Type B pancreatic cell (in vitro differentiated cells): ENCODE data around the gene KRT15. TPM values are rescaled to one million over a fixed set of nuclear protein-coding genes. Genes with fewer than 3 reads are reported as not detected.

Experiments
- DNase-seq: peaks from one replicate; pipeline ENCODE4 v3.0.0; 2021; ENCODE audit warnings: mixed read lengths; ENCODE audit not compliant: unreplicated experiment; ENCODE audit errors: extremely low spot score
- H3K27ac Mint-ChIP-seq: 2 replicates; pipeline ENCODE4 v1.8.0; 2021; ENCODE audit warnings: mild to moderate bottlenecking, mixed read lengths
- H3K27me3 Mint-ChIP-seq: 2 replicates; pipeline ENCODE4 v1.8.0; 2021; ENCODE audit warnings: mixed read lengths
- H3K36me3 Mint-ChIP-seq: 2 replicates; pipeline ENCODE4 v1.8.0; 2021; ENCODE audit warnings: mixed read lengths
- H3K4me1 Mint-ChIP-seq: one replicate; pipeline ENCODE4 v1.8.0; 2021; ENCODE audit warnings: mixed read lengths; ENCODE audit not compliant: unreplicated experiment
- H3K4me3 Mint-ChIP-seq: 2 replicates; pipeline ENCODE4 v1.8.0; 2021; ENCODE audit warnings: mild to moderate bottlenecking, mixed read lengths
- H3K9me3 Mint-ChIP-seq: 2 replicates; pipeline ENCODE4 v1.8.0; 2021; ENCODE audit warnings: mixed read lengths
- total RNA-seq: library from RNA; stranded (reverse); gene quantifications from 2 replicates; pipeline ENCODE4 v1.2.1, GENCODE V29; 2021; ENCODE audit warnings: low replicate concordance
- TF ChIP-seq, protein P1 (sequence below): fragments of 200-600 bp; sonication (generic); conservative IDR thresholded peaks from 2 replicates; pipeline ENCODE4 v1.5.0; 2021; ENCODE audit warnings: antibody characterized with exemption, mild to moderate bottlenecking

The KRT15 gene
- total RNA-seq, 1 donor from 2014 or later: 208 TPM

DNA sequence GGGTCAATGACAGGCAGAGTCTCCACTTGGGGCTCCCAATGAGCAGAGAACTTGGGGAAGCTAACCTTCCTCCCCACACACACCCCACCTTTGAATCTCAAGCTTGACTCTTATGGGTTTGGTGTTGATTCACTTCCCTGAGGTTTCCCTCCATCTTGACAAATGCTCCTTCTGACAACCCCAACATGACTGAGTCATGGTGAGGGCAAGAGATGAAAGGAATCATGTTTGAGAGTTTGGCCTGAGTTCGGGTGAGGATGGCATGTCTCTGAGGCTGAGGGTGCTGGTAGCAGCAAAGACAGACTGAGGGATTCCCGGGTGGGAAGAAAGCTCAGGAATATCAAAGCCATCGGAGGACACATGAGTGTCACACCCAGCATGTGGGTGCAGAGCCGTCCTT, 34.5 kb upstream of the KRT15 start:
- Mint-ChIP-seq H3K27ac (peak overlapping the region; percentile 54), H3K4me3 (no peak overlapping the region)

DNA sequence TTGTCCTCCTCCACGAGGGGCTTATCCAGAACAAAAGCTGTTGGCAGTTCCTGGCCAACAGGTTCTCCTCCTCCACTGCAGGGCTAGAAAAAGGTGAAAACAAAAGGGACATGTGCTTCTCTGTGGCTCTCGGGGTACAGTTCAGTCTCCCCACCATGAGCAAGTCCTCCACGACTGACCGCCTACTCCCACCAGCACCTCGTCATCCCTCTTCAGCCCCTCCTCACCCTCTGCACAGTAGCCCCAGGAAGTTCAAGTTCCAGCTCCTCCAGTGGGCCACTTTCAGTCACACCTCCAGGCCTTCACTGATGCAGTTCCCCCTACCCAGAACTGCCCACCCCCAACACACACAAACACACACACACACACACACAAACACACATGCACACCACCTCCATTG, 33.8 kb upstream of the KRT15 start:
- peaks cover 30% of the 10 kb centered on the region for H3K4me1 Mint-ChIP-seq
- TF ChIP-seq, protein P1, sequence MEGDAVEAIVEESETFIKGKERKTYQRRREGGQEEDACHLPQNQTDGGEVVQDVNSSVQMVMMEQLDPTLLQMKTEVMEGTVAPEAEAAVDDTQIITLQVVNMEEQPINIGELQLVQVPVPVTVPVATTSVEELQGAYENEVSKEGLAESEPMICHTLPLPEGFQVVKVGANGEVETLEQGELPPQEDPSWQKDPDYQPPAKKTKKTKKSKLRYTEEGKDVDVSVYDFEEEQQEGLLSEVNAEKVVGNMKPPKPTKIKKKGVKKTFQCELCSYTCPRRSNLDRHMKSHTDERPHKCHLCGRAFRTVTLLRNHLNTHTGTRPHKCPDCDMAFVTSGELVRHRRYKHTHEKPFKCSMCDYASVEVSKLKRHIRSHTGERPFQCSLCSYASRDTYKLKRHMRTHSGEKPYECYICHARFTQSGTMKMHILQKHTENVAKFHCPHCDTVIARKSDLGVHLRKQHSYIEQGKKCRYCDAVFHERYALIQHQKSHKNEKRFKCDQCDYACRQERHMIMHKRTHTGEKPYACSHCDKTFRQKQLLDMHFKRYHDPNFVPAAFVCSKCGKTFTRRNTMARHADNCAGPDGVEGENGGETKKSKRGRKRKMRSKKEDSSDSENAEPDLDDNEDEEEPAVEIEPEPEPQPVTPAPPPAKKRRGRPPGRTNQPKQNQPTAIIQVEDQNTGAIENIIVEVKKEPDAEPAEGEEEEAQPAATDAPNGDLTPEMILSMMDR: no peak
- H3K9me3 Mint-ChIP-seq: no peaks in the 10 kb centered on the region
- peaks cover 2% of the 10 kb centered on the region for H3K27me3 Mint-ChIP-seq
- peak overlapping the region; percentile 16 for H3K4me3 Mint-ChIP-seq
- DNase-seq: no peak
- H3K27ac Mint-ChIP-seq: peak overlapping the region; percentile 54
- H3K36me3 Mint-ChIP-seq: no peaks in the 10 kb centered on the region

More for the DNA sequence above, 34.5 kb upstream of the KRT15 start:
- Mint-ChIP-seq H3K4me1 (peaks cover 25% of the 10 kb centered on the region), H3K9me3 (no peaks in the 10 kb centered on the region), H3K27me3 (peaks cover 2% of the 10 kb centered on the region), H3K36me3 (no peaks in the 10 kb centered on the region)
- no peak for DNase-seq
- TF ChIP-seq, protein P1: no peak

DNA sequence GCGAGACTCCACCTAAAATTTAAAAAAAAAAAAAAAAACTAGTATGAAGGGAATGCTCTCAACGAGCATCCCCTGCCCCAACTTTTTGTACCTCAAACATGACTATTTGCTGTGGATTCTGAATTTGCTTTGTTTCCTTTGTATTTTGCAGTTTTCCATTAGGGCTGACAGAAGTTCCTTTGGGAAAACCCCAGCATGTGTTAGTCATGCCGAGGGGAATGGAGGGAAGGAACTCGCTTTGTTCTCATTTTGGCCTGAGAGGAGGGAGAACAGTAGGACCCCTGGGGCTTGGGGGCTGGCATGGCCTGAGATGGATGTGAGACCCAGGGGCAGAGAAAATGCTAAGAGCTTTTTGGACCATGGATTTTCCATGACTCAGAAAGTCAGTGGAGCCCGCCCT, 32.7 kb upstream of the KRT15 start:
- Mint-ChIP-seq H3K4me3 (no peak overlapping the region), H3K4me1 (peaks cover 36% of the 10 kb centered on the region), H3K27me3 (peaks cover under 1% of the 10 kb centered on the region), H3K9me3 (peaks cover 5% of the 10 kb centered on the region), H3K27ac (peak overlapping the region; percentile 36), H3K36me3 (no peaks in the 10 kb centered on the region)
- TF ChIP-seq, protein P1: no peak
- DNase-seq: no peak

DNA sequence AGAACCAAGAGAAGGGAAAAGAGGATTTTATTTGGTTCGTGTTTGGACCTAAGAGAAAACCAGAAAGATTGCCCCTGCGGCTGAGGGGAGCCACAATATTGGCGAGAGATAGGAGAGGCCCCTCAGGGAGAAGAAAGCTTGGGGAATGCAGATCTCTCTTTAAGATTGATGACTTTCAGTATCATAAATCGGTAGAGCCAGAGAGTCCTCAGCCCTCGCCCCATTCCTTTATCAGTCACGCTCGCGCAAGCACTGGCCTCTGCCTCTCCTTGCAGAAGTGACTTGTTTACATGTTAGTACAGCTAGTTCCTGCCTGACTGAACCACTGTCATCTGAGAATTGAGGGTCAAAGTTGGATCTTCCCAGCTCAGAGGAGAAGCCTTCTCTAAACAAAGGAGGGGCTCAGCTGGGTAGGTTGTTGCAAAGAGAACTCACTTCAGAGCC, 30.9 kb upstream of the KRT15 start:
- Mint-ChIP-seq H3K27me3 (no peaks in the 10 kb centered on the region), H3K4me1 (peaks cover 40% of the 10 kb centered on the region), H3K27ac (peak overlapping the region; percentile 97), H3K9me3 (peaks cover 5% of the 10 kb centered on the region), H3K36me3 (no peaks in the 10 kb centered on the region), H3K4me3 (peak overlapping the region; percentile 81)
- DNase-seq: no peak
- TF ChIP-seq, protein P1: no peak

DNA sequence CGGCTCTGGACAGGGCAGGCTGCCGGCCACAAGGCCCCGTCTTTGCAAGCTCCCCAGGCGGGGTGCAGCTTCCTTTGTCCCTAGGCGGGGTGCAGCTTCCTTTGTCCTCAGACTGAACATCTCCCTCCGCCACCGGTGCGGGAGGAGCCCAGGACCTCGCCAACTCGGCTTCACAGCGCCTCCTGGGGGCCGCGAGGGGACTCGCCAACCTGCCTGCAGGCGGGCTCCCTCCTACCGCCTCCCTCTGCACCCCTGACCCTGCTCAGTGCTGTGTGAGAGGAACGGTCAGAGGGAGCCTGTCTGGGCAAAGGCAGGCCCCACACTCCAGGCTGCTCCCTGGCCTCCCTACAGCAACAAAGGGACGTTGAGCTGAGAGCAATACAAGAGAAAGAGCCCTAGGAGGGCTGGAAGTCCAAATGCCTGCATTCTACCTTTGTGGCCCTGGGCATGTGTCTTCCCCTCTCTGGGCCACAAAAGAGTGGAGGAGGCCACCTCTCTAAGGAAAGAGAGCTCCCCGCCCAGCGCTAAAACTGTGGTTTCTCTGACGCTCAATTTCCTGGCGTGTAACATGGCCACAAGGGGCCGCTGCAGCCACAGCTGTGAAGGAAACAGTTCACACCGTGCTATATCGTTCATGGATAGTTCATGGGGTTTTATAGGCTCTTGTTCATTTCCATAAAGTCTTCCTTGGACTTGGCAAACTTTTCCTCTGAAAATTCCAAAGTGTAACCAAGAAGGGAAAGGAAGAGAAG, 30.3 kb upstream of the KRT15 start:
- Mint-ChIP-seq H3K4me3 (peak overlapping the region; percentile 81), H3K27ac (peak overlapping the region; percentile 97), H3K36me3 (no peaks in the 10 kb centered on the region)

More for the DNA sequence above, 30.3 kb upstream of the KRT15 start:
- Mint-ChIP-seq H3K27me3 (no peaks in the 10 kb centered on the region), H3K4me1 (peaks cover 42% of the 10 kb centered on the region), H3K9me3 (peaks cover 5% of the 10 kb centered on the region)
- peak; percentile 91 for DNase-seq
- TF ChIP-seq, protein P1: peak; percentile 93
